GM12801 (cell line): ENCODE data around the gene C4B.

Experiments used
- TF ChIP-seq, protein P1 (sequence below): IDR thresholded peaks from one replicate; pipeline ENCODE4 v1.5.1; 2011; ENCODE audit warnings: control low read depth; ENCODE audit not compliant: insufficient read length; ENCODE audit errors: extremely low read depth

Gene C4B

DNA sequence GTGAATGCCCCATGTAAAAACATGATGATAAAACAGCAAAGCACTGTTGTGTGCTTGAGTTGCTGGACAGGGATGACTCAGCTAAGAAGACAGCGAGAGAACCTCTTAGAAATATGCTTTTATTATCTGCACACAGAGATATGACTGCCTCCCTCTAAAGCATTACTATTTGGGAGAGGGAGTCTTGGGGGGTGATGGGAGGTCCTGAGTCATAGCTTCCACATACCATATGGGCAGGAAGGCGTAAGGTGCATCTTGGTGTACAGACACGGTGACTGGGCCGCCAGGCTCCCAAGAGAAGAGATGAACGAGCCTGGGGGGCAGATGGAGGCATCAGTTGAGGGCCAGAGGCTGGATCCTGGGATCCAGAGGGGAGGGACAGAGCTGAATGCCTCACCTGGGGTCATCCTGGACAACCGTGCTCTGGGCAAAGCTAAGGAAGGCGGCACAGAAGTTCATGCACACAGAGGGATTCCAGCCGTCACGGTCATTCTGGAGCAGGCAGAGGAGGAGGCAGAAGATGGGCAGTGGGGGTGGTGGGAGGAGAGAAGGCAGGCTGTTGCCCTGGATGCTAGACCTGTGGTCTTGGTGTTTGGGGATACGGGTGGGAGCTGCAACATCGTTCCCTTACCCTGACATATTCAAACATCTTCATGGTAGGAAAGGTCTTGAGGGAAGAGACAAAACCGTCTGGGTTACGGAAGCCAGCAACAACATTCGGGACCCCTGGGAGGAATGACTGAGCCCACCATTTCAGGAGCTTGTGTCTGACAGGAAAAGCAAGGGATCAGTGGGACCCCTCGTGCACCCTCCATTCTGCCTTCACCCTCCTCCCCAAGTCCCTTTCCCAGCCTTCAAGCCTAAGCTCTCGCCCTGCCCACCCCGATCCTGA is 44.6 kb upstream of the C4B start:
- TF ChIP-seq, protein P1, sequence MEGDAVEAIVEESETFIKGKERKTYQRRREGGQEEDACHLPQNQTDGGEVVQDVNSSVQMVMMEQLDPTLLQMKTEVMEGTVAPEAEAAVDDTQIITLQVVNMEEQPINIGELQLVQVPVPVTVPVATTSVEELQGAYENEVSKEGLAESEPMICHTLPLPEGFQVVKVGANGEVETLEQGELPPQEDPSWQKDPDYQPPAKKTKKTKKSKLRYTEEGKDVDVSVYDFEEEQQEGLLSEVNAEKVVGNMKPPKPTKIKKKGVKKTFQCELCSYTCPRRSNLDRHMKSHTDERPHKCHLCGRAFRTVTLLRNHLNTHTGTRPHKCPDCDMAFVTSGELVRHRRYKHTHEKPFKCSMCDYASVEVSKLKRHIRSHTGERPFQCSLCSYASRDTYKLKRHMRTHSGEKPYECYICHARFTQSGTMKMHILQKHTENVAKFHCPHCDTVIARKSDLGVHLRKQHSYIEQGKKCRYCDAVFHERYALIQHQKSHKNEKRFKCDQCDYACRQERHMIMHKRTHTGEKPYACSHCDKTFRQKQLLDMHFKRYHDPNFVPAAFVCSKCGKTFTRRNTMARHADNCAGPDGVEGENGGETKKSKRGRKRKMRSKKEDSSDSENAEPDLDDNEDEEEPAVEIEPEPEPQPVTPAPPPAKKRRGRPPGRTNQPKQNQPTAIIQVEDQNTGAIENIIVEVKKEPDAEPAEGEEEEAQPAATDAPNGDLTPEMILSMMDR, result no peak

DNA sequence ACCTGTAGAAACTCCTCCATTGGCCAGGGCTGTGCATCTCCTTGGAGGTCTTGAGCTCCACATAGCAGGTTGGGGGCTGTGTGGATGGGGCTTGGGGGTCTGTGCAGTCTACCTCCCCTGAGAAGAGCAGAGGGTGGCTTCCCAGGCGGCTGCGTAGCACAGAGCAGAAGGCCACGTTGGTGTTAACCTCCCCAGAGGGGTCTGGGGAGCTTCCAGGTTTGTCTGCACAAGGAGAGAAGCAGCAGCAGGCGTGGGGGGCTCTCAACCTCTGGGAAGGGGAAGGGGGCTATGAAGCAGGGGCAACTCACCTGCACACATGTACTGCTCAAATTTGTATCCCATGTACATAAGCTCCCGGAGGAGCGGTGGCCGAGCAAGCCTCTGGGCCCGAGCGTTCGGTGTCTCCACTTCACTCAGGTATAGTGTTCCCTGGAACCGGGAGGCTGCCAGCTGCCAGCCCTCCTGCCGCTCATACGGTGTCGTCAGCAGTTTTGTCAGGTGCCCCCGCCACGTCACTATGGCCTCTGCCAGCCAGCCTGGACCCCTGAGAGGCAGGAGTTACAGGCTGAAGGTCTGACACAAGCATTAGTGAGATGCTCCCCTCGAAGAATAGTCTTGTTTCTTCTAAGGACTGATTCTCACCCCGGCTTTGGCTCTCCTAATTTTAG is 43.9 kb upstream of the C4B start:
- TF ChIP-seq, protein P1, result no peak

DNA sequence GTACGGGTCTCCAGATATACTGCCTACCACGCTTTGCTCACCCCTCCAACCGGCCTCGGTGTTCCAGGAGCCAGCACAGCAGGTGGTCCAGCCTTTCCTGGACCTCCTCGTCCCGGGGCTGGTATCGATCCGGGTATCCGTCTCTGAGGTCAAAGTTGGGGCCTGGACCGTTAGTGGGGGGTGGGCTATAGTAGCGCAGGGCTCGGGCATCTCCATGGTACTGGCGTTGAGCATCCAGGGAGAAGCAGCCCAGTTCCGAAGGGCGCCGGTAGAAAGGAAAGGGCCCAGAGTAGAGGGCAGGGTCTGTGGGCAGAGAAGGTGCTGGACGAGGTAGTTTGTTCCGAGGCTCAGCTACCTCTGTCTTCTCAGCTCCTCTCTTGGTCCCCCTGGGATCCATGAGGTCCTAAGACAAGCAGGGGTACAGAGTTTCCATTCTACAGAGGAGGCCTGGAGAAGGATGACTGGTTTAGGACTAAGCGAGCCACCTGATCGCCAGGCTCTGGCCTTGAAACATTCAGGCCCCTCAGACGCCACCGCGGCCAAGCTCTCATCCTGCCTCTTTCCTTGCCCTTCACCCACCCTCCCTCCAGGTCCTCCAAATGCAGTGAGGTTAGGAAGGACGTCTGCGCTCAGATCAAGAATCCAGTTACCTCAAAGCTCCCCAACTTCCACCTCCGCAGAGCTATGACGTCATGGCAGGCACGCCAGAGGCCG is 43.2 kb upstream of the C4B start:
- TF ChIP-seq, protein P1, result no peak

DNA sequence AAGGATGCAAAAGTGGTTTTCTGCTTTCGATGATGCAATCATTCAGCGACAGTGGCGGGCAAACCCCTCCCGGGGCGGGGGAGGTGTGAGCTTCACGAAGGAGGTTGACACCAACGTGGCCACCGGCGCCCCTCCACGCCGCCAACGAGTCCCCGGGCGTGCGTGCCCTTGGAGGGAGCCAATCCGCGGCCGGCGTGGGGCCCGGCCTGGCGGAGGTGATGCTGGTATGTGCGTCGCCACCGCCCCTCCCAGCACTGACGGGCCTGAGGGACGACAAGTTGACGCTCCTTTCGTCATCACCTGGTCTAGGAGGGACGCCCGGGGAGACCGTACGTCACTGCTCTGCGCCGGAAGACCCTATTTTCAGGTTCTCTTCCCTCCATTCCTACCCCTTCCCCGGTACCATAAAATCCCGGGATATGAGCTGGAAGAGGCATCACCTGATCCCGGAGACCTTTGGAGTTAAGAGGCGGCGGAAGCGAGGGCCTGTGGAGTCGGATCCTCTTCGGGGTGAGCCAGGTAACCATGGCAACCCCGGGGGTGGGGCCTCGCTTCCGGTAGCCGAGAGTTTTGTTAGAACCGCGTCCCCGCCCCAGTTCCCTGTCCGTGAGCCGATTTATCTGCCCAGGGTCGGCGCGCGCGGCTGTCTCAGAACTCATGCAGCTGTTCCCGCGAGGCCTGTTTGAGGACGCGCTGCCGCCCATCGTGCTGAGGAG is 42.4 kb upstream of the C4B start, which contains the start of gene DXO:
Gene DXO (minus strand): TSS at position 146 of the 716 bp plus-strand sequence. CDS start 463 bp downstream, outside the sequence.
- TF ChIP-seq, protein P1, result no peak

DNA sequence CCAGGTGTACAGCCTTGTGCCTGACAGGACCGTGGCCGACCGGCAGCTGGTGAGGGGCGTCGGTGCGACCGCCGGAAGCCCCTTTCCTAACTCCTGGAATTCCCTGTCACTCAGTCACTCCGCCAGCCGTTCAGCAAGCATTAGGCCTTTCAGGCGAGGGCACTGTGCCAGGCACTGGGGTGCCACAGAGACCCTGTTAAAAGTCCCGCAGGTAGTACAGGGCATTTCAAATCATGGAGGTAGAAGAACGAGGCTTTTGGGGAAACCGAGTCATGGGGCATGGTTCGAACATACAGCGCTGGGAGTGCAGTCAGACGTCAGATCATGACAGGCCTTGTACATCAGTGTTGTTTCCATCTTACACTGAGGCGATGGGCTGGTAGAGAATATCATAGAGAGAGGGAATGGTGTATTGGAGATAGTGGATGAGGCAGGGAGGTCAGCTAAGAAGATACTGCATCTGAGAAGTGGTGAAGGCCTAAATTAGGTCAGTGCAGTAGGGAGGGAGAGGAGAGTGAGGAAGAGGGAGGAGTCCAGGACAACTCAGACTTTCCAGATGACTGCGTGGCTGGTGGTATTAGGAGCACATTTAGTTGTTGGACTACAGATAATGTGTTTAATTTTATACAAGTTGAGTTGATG is 41.8 kb upstream of the C4B start:
- TF ChIP-seq, protein P1, result no peak

DNA sequence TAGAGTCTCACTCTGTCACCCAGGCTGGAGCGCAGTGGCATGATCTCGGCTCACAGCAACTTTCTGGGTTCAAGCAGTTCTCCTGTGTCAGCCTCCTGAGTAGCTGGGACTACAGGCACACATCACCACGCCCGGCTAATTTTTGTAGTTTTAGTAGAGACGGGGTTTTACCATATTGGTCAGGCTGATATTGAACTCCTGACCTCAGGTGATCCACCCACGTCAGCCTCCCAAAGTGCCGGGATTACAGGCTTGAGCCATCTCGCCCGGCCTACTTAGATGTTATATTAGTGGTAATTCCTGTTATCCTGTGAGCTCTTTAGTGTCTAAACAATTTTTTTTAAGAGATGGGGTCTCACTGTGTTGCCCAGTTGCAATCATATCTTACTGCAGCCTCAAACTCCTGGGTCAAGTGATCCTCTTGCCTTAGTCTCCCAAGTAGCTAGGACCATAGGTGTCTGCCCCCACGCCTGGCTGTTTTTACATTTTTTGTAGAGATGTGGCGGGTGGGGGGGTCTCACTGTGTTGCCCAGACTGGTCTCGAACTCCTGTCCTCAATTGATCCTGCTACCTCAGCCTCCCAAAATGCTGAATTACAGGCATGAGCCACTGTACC is 36.7 kb upstream of the C4B start:
- TF ChIP-seq, protein P1, result no peak
